ENCODE measurements around the gene POLR1A. TPM values are rescaled to one million over a fixed set of nuclear protein-coding genes. Genes with fewer than 3 reads are reported as not detected.
"Not testable (repeated sequence)": the region's sequence is repeated elsewhere in the genome, so short reads cannot be mapped to it uniquely, and the experiment has no call there.

The POLR1A gene
- total RNA-seq, 2 donors from 2014 or later: 30.3 to 62.0 TPM

DNA sequence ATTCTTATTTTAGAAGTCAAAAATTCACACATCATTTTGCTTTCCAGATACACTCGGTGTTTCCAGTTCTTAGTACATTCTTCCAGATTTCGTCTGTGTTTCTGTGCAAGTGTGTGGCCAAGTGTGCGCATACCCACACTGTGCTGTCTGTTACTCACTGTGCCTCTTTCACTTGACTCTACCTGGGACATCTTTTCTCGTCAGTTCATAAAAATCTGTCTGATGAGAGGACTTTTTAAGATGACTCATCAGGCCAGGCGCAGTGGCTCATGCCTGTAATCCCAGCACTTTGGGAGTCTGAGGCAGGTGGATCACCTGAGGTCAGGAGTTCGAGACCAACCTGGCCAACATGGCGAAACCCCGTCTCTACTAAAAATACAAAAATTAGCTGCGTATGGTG is 113.6 kb downstream of the POLR1A start:
- not testable (repeated sequence) for ATAC-seq (replicated peaks); H3K27me3 Mint-ChIP-seq; H3K27ac Mint-ChIP-seq; H3K9me3 Mint-ChIP-seq; H3K4me3 Mint-ChIP-seq; H3K36me3 Mint-ChIP-seq (ENCODE audit: low read depth); H3K4me1 Mint-ChIP-seq

DNA sequence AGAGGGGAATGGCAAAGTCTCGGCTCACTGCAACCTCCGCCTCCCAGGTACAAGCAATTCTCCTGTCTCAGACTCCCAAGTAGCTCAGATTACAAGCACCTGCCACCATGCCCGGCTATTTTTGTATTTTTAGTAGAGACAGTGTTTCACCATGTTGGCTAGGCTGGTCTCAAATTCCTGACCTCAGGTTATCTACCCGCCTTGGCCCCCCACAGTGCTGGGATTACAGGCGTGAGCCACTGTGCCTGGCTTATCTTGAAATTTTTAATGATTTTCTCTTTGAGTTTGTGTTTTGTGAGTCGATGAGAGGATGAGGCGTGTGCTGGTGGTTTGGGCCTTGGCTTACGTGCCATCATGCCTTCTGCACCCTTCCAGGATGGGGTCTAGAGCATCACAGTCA is 115.6 kb downstream of the POLR1A start:
- Mint-ChIP-seq H3K36me3 (ENCODE audit: low read depth) (no peaks in the 10 kb centered on the region), H3K9me3 (no peaks in the 10 kb centered on the region), H3K4me3 (no peak overlapping the region), H3K4me1 (peaks cover 7% of the 10 kb centered on the region), H3K27me3 (no peaks in the 10 kb centered on the region), H3K27ac (no peak overlapping the region)
- ATAC-seq (replicated peaks): no peak

GRCh38 chr2:85989288-85989865 is 116.3 kb downstream of the POLR1A start:
- H3K36me3 Mint-ChIP-seq (ENCODE audit: low read depth): no peaks in the 10 kb centered on the region
- H3K9me3 Mint-ChIP-seq: no peaks in the 10 kb centered on the region
- H3K27me3 Mint-ChIP-seq: no peaks in the 10 kb centered on the region

GRCh38 chr2:85988914-85989270 is 116.8 kb downstream of the POLR1A start:
- ATAC-seq (replicated peaks): no peak
- Mint-ChIP-seq H3K9me3 (no peaks in the 10 kb centered on the region), H3K27me3 (no peaks in the 10 kb centered on the region), H3K4me1 (peaks cover 2% of the 10 kb centered on the region), H3K4me3 (no peak overlapping the region), H3K36me3 (ENCODE audit: low read depth) (no peaks in the 10 kb centered on the region), H3K27ac (no peak overlapping the region)

More at GRCh38 chr2:85989288-85989865, 116.3 kb downstream of the POLR1A start:
- no peak overlapping the region for H3K4me3 Mint-ChIP-seq
- no peak for ATAC-seq (replicated peaks)
- no peak overlapping the region for H3K27ac Mint-ChIP-seq
- H3K4me1 Mint-ChIP-seq: peaks cover 7% of the 10 kb centered on the region

GRCh38 chr2:85988175-85988913 is 117.3 kb downstream of the POLR1A start:
- Mint-ChIP-seq H3K9me3 (no peaks in the 10 kb centered on the region), H3K27ac (no peak overlapping the region), H3K27me3 (no peaks in the 10 kb centered on the region), H3K4me1 (no peaks in the 10 kb centered on the region), H3K4me3 (no peak overlapping the region), H3K36me3 (ENCODE audit: low read depth) (no peaks in the 10 kb centered on the region)
- no peak for ATAC-seq (replicated peaks)

- Mint-ChIP-seq H3K4me3 (no peak overlapping the region), H3K27ac (no peak overlapping the region), H3K9me3 (no peaks in the 10 kb centered on the region), H3K4me1 (no peaks in the 10 kb centered on the region), H3K36me3 (ENCODE audit: low read depth) (no peaks in the 10 kb centered on the region), H3K27me3 (no peaks in the 10 kb centered on the region)
- no peak for ATAC-seq (replicated peaks)
Observed at GRCh38 chr2:85987266-85988174, 118.2 kb downstream of the POLR1A start.

DNA sequence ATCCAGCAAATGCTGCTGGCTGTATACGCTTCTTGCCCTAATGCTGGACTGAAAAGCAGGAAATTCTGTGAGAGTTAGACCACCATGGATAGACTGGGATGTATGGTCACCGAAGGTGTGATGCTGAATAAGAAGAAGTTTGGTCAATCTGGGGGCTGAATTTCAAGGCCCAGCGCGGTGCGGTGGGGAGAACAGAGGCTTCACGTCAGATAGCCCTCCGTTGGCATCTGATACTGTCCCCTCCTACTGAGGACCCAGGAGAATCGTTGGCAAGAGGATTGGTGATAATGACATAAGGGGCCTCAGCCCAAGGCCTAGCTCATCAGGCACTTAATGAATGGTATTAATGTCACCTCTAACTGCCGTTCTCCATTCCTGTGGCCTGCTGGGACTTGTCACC is 119.6 kb downstream of the POLR1A start:
- no peak overlapping the region for H3K27ac Mint-ChIP-seq
- no peak for ATAC-seq (replicated peaks)
- no peaks in the 10 kb centered on the region for H3K36me3 Mint-ChIP-seq (ENCODE audit: low read depth)
- H3K4me1 Mint-ChIP-seq: no peaks in the 10 kb centered on the region
- no peaks in the 10 kb centered on the region for H3K9me3 Mint-ChIP-seq
- H3K27me3 Mint-ChIP-seq: no peaks in the 10 kb centered on the region
- no peak overlapping the region for H3K4me3 Mint-ChIP-seq

GRCh38 chr2:85984788-85985187 is 120.9 kb downstream of the POLR1A start:
- Mint-ChIP-seq H3K4me1 (peaks cover 6% of the 10 kb centered on the region), H3K9me3 (no peaks in the 10 kb centered on the region), H3K27me3 (no peaks in the 10 kb centered on the region), H3K27ac (no peak overlapping the region), H3K36me3 (ENCODE audit: low read depth) (no peaks in the 10 kb centered on the region), H3K4me3 (no peak overlapping the region)
- no peak for ATAC-seq (replicated peaks)

DNA sequence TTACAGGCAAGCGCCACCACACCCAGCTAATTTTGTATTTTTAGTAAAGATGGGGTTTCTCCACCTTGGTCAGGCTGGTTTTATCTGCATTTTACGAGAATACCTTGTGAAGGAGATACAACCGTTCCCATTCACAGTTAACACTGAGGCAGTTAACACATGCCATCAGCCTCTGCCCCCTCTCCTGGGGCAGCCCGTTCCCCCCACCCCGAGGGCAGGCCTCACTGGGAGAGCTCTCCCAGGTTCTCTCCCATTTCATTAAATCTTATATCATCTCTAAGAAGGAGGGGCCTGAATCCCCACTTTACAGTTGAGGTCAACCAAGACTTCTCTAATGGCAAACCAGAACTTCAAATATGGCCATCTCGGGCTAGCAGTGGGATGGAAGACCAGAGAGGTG is 121.9 kb downstream of the POLR1A start:
- no peaks in the 10 kb centered on the region for H3K27me3 Mint-ChIP-seq
- no peaks in the 10 kb centered on the region for H3K36me3 Mint-ChIP-seq (ENCODE audit: low read depth)
- H3K27ac Mint-ChIP-seq: no peak overlapping the region
- no peak for ATAC-seq (replicated peaks)
- H3K4me3 Mint-ChIP-seq: no peak overlapping the region
- peaks cover 6% of the 10 kb centered on the region for H3K4me1 Mint-ChIP-seq
- H3K9me3 Mint-ChIP-seq: no peaks in the 10 kb centered on the region

- no peak for ATAC-seq (replicated peaks)
- no peaks in the 10 kb centered on the region for H3K36me3 Mint-ChIP-seq (ENCODE audit: low read depth)
- peaks cover 6% of the 10 kb centered on the region for H3K4me1 Mint-ChIP-seq
- H3K9me3 Mint-ChIP-seq: no peaks in the 10 kb centered on the region
- no peak overlapping the region for H3K27ac Mint-ChIP-seq
- no peak overlapping the region for H3K4me3 Mint-ChIP-seq
- no peaks in the 10 kb centered on the region for H3K27me3 Mint-ChIP-seq
Observed at GRCh38 chr2:85981579-85982247, 124.0 kb downstream of the POLR1A start.

- no peak for ATAC-seq (replicated peaks)
- no peaks in the 10 kb centered on the region for H3K27me3 Mint-ChIP-seq
- no peaks in the 10 kb centered on the region for H3K36me3 Mint-ChIP-seq (ENCODE audit: low read depth)
- H3K27ac Mint-ChIP-seq: no peak overlapping the region
- no peak overlapping the region for H3K4me3 Mint-ChIP-seq
- peaks cover 6% of the 10 kb centered on the region for H3K4me1 Mint-ChIP-seq
- no peaks in the 10 kb centered on the region for H3K9me3 Mint-ChIP-seq
Observed at GRCh38 chr2:85978883-85979780, 126.6 kb downstream of the POLR1A start.

DNA sequence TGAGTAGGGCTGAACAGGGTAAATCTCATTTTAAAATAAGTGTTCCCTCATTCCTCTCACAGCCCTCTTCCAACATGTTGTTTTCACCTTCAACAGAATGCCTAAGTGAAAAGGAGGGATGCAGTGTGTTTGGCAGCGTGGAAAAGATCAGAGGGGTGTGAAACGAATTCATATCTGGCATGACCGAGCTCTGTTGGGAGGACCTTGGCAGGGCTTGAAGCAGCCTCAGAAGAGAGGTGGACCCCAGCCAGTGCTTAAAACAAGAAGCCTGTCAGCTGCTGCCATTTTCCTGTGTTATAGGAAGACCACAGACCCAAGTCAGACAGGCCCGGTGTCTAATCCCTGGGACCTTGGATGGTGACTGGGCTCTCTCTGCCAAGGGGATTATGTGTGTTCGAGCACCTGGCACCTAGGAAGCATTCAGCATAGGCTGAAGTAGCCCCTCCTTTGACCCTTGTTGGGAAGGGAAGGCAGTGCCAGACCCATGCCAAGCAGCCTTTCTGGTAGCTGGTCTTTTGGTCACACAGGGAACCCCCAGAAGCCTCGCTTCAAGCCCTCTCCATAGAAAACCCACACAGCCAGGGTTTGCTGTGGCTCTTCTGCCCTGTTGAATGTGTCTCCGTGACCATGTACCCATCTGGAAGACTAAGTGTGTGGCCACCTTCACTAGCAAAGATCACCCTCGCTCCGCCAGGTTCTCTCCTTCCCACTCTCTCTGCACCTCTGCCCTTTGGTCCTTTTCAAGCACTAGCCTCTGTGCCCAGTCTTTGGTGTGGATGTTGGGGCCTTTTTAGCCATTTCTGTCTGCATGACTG is 129.4 kb downstream of the POLR1A start:
- Mint-ChIP-seq H3K4me3 (no peak overlapping the region), H3K27me3 (no peaks in the 10 kb centered on the region)
- ATAC-seq (replicated peaks): no peak

GRCh38 chr2:85975581-85975980 is 130.1 kb downstream of the POLR1A start:
- Mint-ChIP-seq H3K4me3 (no peak overlapping the region), H3K27ac (no peak overlapping the region), H3K9me3 (no peaks in the 10 kb centered on the region), H3K4me1 (peaks cover 4% of the 10 kb centered on the region), H3K27me3 (no peaks in the 10 kb centered on the region), H3K36me3 (ENCODE audit: low read depth) (no peaks in the 10 kb centered on the region)
- no peak for ATAC-seq (replicated peaks)

More for the DNA sequence above, 129.4 kb downstream of the POLR1A start:
- no peaks in the 10 kb centered on the region for H3K9me3 Mint-ChIP-seq
- peaks cover 6% of the 10 kb centered on the region for H3K4me1 Mint-ChIP-seq
- H3K36me3 Mint-ChIP-seq (ENCODE audit: low read depth): no peaks in the 10 kb centered on the region
- no peak overlapping the region for H3K27ac Mint-ChIP-seq

Measured in activated T-helper 17 cell treated with anti-CD3 and anti-CD28 coated beads, Interleukin-2, amount 50 U/mL, for 72 hours (primary cell).